Common myeloid progenitor, CD34-positive (primary cell): Measurements from ENCODE around the gene UNKL.

ENCODE experiments used
- CTCF ChIA-PET: fragments of 350-600 bp; sonication (Branson Sonifier 250); formaldehyde crosslinking; loops from one replicate; lab custom pipeline; 2021; ENCODE audit warnings: antibody characterized with exemption; lab: Charles Lee
- POLR2A ChIA-PET: fragments of 350-600 bp; sonication (Branson Sonifier 250); formaldehyde crosslinking; loops from one replicate; lab custom pipeline; 2021; ENCODE audit warnings: antibody characterized with exemption; lab: Charles Lee
- DNase-seq, 3 donors: peaks; one replicate each; pipeline versions ENCODE4 v3.0.0 to v3.0.0-alpha.2; 2013
- H3K27ac ChIP-seq, 2 experiments: 1 replicate in 1 of 2; 2 replicates in 1 of 2; pipeline ENCODE4 v1.7.0; 2013; ENCODE audit warnings: inconsistent platforms in 2 of 2, low read length in 2 of 2, mild to moderate bottlenecking in 2 of 2, low read depth in 1 of 2, moderate library complexity in 1 of 2; ENCODE audit not compliant: severe bottlenecking in 2 of 2, insufficient read depth in 1 of 2, poor library complexity in 1 of 2
- H3K27me3 ChIP-seq, 5 experiments: replicated peaks in 2 of 5; 1 replicate in 3 of 5; 2 replicates in 2 of 5; pipeline versions ENCODE4 v1.6.1 to v1.7.0; 2013; ENCODE audit warnings: low read length in 4 of 5, mild to moderate bottlenecking in 2 of 5, moderate library complexity in 2 of 5, inconsistent platforms in 1 of 5; ENCODE audit not compliant: insufficient read depth in 5 of 5, control insufficient read depth in 4 of 5
- H3K36me3 ChIP-seq, 4 experiments: 1 replicate in 2 of 4; 2 replicates in 2 of 4; pipeline versions ENCODE4 v1.6.1 to v1.7.0; 2013; ENCODE audit warnings: low read length in 3 of 4, control low read depth in 1 of 4, mild to moderate bottlenecking in 1 of 4; ENCODE audit not compliant: control insufficient read depth in 4 of 4, insufficient read depth in 4 of 4
- H3K4me1 ChIP-seq, 4 experiments: 1 replicate in 3 of 4; 2 replicates in 1 of 4; pipeline versions ENCODE4 v1.6.1 to v1.7.1; 2013; ENCODE audit warnings: low read length in 3 of 4, mild to moderate bottlenecking in 3 of 4, control low read depth in 1 of 4, inconsistent platforms in 1 of 4, moderate library complexity in 1 of 4; ENCODE audit not compliant: control insufficient read depth in 4 of 4, insufficient read depth in 4 of 4; ENCODE audit errors: control extremely low read depth in 1 of 4
- H3K4me3 ChIP-seq, 7 experiments: 1 replicate in 4 of 7; 2 replicates in 3 of 7; pipeline versions ENCODE4 v1.5.1 to v1.7.0; 2013; ENCODE audit warnings: mild to moderate bottlenecking in 7 of 7, low read length in 6 of 7, moderate library complexity in 6 of 7, inconsistent platforms in 2 of 7, low read depth in 2 of 7, control low read depth in 1 of 7; ENCODE audit not compliant: insufficient read depth in 4 of 7, control insufficient read depth in 1 of 7; ENCODE audit errors: extremely low read depth in 1 of 7
- H3K9me3 ChIP-seq, 5 experiments: 1 replicate in 4 of 5; 2 replicates in 1 of 5; pipeline versions ENCODE4 v1.6.1 to v1.7.1; 2013; ENCODE audit warnings: low read length in 4 of 5, mild to moderate bottlenecking in 2 of 5, inconsistent platforms in 1 of 5, low read depth in 1 of 5, moderate library complexity in 1 of 5; ENCODE audit not compliant: control insufficient read depth in 4 of 5, insufficient read depth in 2 of 5; ENCODE audit errors: control extremely low read depth in 1 of 5
- WGBS: methylation state at CpG from one replicate; pipeline ENCODE4 v1.1.5; 2013; ENCODE audit not compliant: insufficient coverage; 5-methylcytosine and 5-hydroxymethylcytosine counted together

UNKL gene

DNA sequence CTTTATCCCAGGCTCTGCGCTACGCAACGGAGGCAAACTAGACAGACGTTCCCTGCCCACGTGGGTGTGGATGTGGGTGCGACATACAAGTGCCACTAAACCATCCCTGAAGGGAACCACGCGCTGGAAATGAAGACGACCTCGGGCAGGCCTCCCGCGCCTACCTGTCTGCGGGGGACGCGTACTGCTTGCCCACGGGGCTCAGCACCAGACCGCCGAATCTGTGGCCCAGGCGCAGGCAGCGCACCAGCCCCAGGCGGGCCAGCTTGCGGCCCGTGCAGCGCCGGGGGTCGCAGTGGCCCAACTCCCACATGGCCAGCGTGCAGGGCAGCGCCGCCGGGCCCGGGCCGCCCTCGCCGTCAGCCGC, 63.3 kb downstream of the UNKL start:
- H3K27me3 ChIP-seq: no peaks in the 10 kb centered on the region
- CTCF ChIA-PET: interaction anchor here (1.6 kb wide), 1 partner anchor 14 kb away, joined by 7 read pairs; no protein-coding TSS in a partner anchor
- 1% methylated on average over 18 of the region's 35 CpGs for WGBS
- peaks cover 2 to 30% (median 18%) of the 10 kb centered on the region in 4 experiments for H3K36me3 ChIP-seq
- H3K4me1 ChIP-seq: peaks cover 9 to 29% (median 21%) of the 10 kb centered on the region in 4 experiments
- no peak for DNase-seq
- no peaks in the 10 kb centered on the region for H3K9me3 ChIP-seq
- peak overlapping the region; percentile 33 to 73 for H3K27ac ChIP-seq
- H3K4me3 ChIP-seq: peak overlapping the region; percentile 78 to 99 (median 92)
- POLR2A ChIA-PET: no interaction called here

GRCh38 chr16:1350691-1351090, 63.8 kb downstream of the UNKL start:
- H3K27me3 ChIP-seq: no peaks in the 10 kb centered on the region
- no peaks in the 10 kb centered on the region for H3K9me3 ChIP-seq
- 98% methylated on average over 18 of the region's 19 CpGs for WGBS
- peaks cover 9 to 29% (median 21%) of the 10 kb centered on the region in 4 experiments for H3K4me1 ChIP-seq
- peaks cover 2 to 30% (median 18%) of the 10 kb centered on the region in 4 experiments for H3K36me3 ChIP-seq
- ChIA-PET POLR2A (no interaction called here), CTCF (interaction anchor here (1.6 kb wide), 1 partner anchor 13 kb away, joined by 7 read pairs; no protein-coding TSS in a partner anchor)
- no peak for DNase-seq
- H3K4me3 ChIP-seq: peak overlapping the region in 6 of 7 experiments; percentile 82 to 99 (median 92)
- H3K27ac ChIP-seq: peak overlapping the region in 1 of 2 experiments; percentile 73

- Histone ChIP-seq H3K9me3 (no peaks in the 10 kb centered on the region), H3K27ac (no peak overlapping the region), H3K27me3 (no peaks in the 10 kb centered on the region), H3K4me1 (peaks cover 9 to 29% (median 21%) of the 10 kb centered on the region in 4 experiments), H3K36me3 (peaks cover 2 to 30% (median 18%) of the 10 kb centered on the region in 4 experiments), H3K4me3 (no peak overlapping the region)
- ChIA-PET POLR2A (no interaction called here), CTCF (interaction anchor here (0.9 to 1.6 kb wide), 2 partner anchors 12 to 13 kb away, joined by 3 to 7 read pairs; no protein-coding TSS in a partner anchor)
- 91% methylated on average over 16 of the region's 17 CpGs for WGBS
- no peak for DNase-seq
These were observed 64.6 kb downstream of the UNKL start for GRCh38 chr16:1349951-1350350.

DNA sequence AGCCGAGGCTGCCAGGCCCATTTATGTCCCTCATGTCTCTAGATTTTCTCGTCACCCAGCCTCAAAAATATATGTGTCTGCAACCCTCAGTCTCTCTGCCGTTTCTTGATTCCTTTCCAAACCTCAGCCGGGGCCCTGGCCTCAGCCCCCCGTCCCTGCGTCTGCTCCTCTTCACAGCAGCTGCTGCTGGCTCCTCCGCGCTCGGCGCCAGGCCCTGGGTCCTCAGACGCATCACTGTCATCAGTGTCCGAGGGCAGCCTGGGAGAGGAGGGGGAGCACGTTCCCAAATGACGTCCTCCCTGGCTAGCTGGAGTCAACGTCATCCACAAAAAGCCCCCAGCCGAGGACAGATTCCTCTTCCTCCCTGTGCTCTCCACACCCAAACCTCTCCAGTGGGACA, 65.2 kb downstream of the UNKL start:
- Histone ChIP-seq H3K27me3 (no peaks in the 10 kb centered on the region), H3K9me3 (no peaks in the 10 kb centered on the region), H3K27ac (no peak overlapping the region), H3K4me3 (no peak overlapping the region), H3K36me3 (peaks cover 2 to 30% (median 18%) of the 10 kb centered on the region in 4 experiments), H3K4me1 (peaks cover 9 to 29% (median 21%) of the 10 kb centered on the region in 4 experiments)
- WGBS: 93% methylated on average over 14 of the region's 16 CpGs
- no peak for DNase-seq
- ChIA-PET CTCF (interaction anchor here (0.9 to 3.7 kb wide), 3 partner anchors 13 to 14 kb away, joined by 3 to 17 read pairs (median 4); no protein-coding TSS in a partner anchor), POLR2A (no interaction called here)

DNA sequence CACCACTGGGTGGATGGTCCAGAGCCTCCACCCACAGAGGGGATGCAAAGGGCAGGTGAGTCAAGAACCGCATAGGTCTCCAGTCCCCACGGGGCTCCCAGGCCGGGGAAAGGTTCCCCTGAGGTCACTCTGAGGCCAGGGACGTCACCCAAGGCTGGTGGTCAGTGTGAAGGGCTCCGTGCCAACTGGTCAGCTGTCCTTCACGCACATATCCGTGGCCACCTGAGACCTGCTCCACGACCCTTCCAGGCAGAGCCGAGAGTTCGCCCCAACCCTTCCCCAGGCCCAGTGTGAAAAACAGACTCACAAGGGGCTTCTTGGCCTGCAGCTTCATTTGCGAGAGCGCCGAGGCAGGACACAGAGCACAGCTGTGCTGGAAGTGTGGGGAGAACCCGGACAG, 65.6 kb downstream of the UNKL start:
- Histone ChIP-seq H3K4me3 (no peak overlapping the region), H3K4me1 (peaks cover 9 to 27% (median 22%) of the 10 kb centered on the region in 4 experiments), H3K27ac (no peak overlapping the region), H3K9me3 (no peaks in the 10 kb centered on the region), H3K27me3 (no peaks in the 10 kb centered on the region), H3K36me3 (peaks cover 2 to 30% (median 18%) of the 10 kb centered on the region in 4 experiments)
- DNase-seq: no peak
- POLR2A ChIA-PET: no interaction called here
- 95% methylated on average over 14 of the region's 14 CpGs for WGBS
- CTCF ChIA-PET: interaction anchor here (0.9 to 3.7 kb wide), 3 partner anchors 13 to 64 kb away, joined by 3 to 17 read pairs (median 4); no protein-coding TSS in a partner anchor

GRCh38 chr16:1348441-1348840, 66.1 kb downstream of the UNKL start:
- H3K4me1 ChIP-seq: peaks cover 9 to 29% (median 25%) of the 10 kb centered on the region in 4 experiments
- H3K36me3 ChIP-seq: peaks cover 2 to 30% (median 18%) of the 10 kb centered on the region in 4 experiments
- CTCF ChIA-PET: interaction anchor here (0.9 to 3.7 kb wide), 3 partner anchors 12 to 65 kb away, joined by 3 to 17 read pairs (median 4); no protein-coding TSS in a partner anchor
- no peak overlapping the region for H3K4me3 ChIP-seq
- WGBS: 96% methylated on average over 13 of the region's 15 CpGs
- DNase-seq: no peak
- no peaks in the 10 kb centered on the region for H3K9me3 ChIP-seq
- no peak overlapping the region for H3K27ac ChIP-seq
- H3K27me3 ChIP-seq: no peaks in the 10 kb centered on the region
- POLR2A ChIA-PET: interaction anchor here (0.5 kb wide), 1 partner anchor 1821 kb away, joined by 4 read pairs; no protein-coding TSS in a partner anchor

DNA sequence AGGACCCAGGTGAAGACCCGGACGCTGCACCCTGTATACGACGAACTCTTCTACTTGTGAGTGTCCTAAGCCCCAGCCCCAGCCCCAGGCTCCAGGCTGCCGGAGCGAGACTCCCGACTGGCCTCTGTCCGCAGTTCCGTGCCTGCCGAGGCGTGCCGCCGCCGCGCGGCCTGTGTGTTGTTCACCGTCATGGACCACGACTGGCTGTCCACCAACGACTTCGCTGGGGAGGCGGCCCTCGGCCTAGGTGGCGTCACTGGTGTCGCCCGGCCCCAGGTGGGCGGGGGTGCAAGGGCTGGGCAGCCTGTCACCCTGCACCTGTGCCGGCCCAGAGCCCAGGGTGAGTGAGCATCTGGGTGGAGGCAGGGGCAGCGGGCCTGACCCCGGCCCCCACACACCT, 66.5 kb downstream of the UNKL start:
- no peaks in the 10 kb centered on the region for H3K27me3 ChIP-seq
- peaks cover 9 to 30% (median 26%) of the 10 kb centered on the region in 4 experiments for H3K4me1 ChIP-seq
- WGBS: 95% methylated on average over 17 of the region's 29 CpGs
- no peak for DNase-seq
- no peaks in the 10 kb centered on the region for H3K9me3 ChIP-seq
- no peak overlapping the region for H3K4me3 ChIP-seq
- H3K36me3 ChIP-seq: peaks cover 2 to 30% (median 18%) of the 10 kb centered on the region in 4 experiments
- ChIA-PET POLR2A (interaction anchor here (0.5 kb wide), 1 partner anchor 1822 kb away, joined by 4 read pairs; no protein-coding TSS in a partner anchor), CTCF (interaction anchor here (0.9 to 3.7 kb wide), 2 partner anchors 15 to 65 kb away, joined by 3 to 17 read pairs; no protein-coding TSS in a partner anchor)
- no peak overlapping the region for H3K27ac ChIP-seq
